Small intestine (tissue), 7 donors: ENCODE data around the gene SCT. TPM values are rescaled to one million over a fixed set of nuclear protein-coding genes. Genes with fewer than 3 reads are reported as not detected.
A peak's percentile ranks its signal among the peaks of the same experiment; 100 is the strongest.
"Not testable (repeated sequence)": the region's sequence is repeated elsewhere in the genome, so short reads cannot be mapped to it uniquely, and the experiment has no call there.

Source experiments
- DNase-seq, 2 donors: peaks; one replicate each; pipeline versions ENCODE4 v3.0.0 to v3.0.0-alpha.2; 2013
- FAIRE-seq: peaks from 2 replicates; lab custom pipeline; 2012; peaks lifted over from hg19 to GRCh38; lab: Jason Lieb, UNC
- H3K27ac ChIP-seq, 3 donors: one replicate each; pipeline ENCODE4 v1.5.1; 2013; ENCODE audit warnings: low read length in 2 of 3, mild to moderate bottlenecking in 2 of 3, control low read depth in 1 of 3, inconsistent platforms in 1 of 3, low read depth in 1 of 3, moderate library complexity in 1 of 3
- H3K27me3 ChIP-seq, 3 donors: one replicate each; pipeline ENCODE4 v1.6.1; 2013; ENCODE audit warnings: low read length in 3 of 3, inconsistent platforms in 1 of 3; ENCODE audit not compliant: control insufficient read depth in 3 of 3, insufficient read depth in 3 of 3
- H3K36me3 ChIP-seq, 3 donors: one replicate each; pipeline ENCODE4 v1.6.1; 2013; ENCODE audit warnings: low read length in 3 of 3, inconsistent platforms in 1 of 3, low read depth in 1 of 3, mild to moderate bottlenecking in 1 of 3, moderate library complexity in 1 of 3; ENCODE audit not compliant: control insufficient read depth in 3 of 3, insufficient read depth in 2 of 3
- H3K4me1 ChIP-seq, 3 donors: one replicate each; pipeline ENCODE4 v1.6.1; 2013; ENCODE audit warnings: low read length in 2 of 3, inconsistent platforms in 1 of 3, low read depth in 1 of 3, mild to moderate bottlenecking in 1 of 3, moderate library complexity in 1 of 3; ENCODE audit not compliant: control insufficient read depth in 3 of 3, insufficient read depth in 2 of 3
- H3K4me3 ChIP-seq, 3 donors: one replicate each; pipeline ENCODE4 v1.5.1; 2013; ENCODE audit warnings: low read length in 3 of 3, control low read depth in 1 of 3, inconsistent platforms in 1 of 3, low read depth in 1 of 3, mild to moderate bottlenecking in 1 of 3, moderate library complexity in 1 of 3
- H3K9me3 ChIP-seq, 2 donors: one replicate each; pipeline ENCODE4 v1.6.1; 2013; ENCODE audit warnings: low read depth in 1 of 2, low read length in 1 of 2; ENCODE audit not compliant: control insufficient read depth in 2 of 2, insufficient read depth in 1 of 2
- WGBS, 3 donors: extraction: QIAGEN DNeasy Blood & Tissue Kit; methylation state at CpG; one replicate each; pipeline ENCODE4 v1.1.7; 2013; 5-methylcytosine and 5-hydroxymethylcytosine counted together
- polyA plus RNA-seq, 4 donors: library from polyadenylated mRNA; stranded (reverse) in 3 of 4; unstranded in 1 of 4; fragments of 200-250 nt in 3 of 4; fragments of 120-200 nt in 1 of 4; gene quantifications; one replicate each; pipeline versions ENCODE4 v1.2.1 to v1.2.3, GENCODE V29; 2013
- donor health status: healthy with polysubstance abuse.
- donor health status: control.
- donor health status: control.
- donor health status: Bipolar disorder and iron deficiency.
- donor health status: healthy.

Gene SCT
- polyA plus RNA-seq, 4 donors = 4.8 to 114 (median 22.3) TPM

- Histone ChIP-seq H3K4me3 (no peak overlapping the region), H3K27ac (no peak overlapping the region), H3K4me1 (peaks cover 4 to 21% (median 8%) of the 10 kb centered on the region in 3 donors), H3K36me3 (peaks cover 0 to 79% (median 2%) of the 10 kb centered on the region in 3 donors), H3K9me3 (no peaks in the 10 kb centered on the region), H3K27me3 (no peaks in the 10 kb centered on the region)
- DNase-seq (no peak), FAIRE-seq (no peak)
- 90 to 92% (median 90%) methylated on average over 19 of the region's 19 CpGs for WGBS, 3 donors
Observed at GRCh38 chr11:660681-661444, 33.9 kb upstream of the SCT start.

GRCh38 chr11:660281-660680 is 33.3 kb upstream of the SCT start:
- H3K36me3 ChIP-seq = peaks cover 0 to 73% (median 2%) of the 10 kb centered on the region in 3 donors
- DNase-seq (no peak), FAIRE-seq (no peak)
- peaks cover 4 to 27% (median 8%) of the 10 kb centered on the region in 3 donors for H3K4me1 ChIP-seq
- peak overlapping the region in 1 of 3 donors; percentile 77 for H3K27ac ChIP-seq
- no peaks in the 10 kb centered on the region for H3K9me3 ChIP-seq
- 76 to 85% (median 85%) methylated on average over 19 of the region's 19 CpGs for WGBS, 3 donors
- H3K4me3 ChIP-seq = no peak overlapping the region
- H3K27me3 ChIP-seq = no peaks in the 10 kb centered on the region

DNA sequence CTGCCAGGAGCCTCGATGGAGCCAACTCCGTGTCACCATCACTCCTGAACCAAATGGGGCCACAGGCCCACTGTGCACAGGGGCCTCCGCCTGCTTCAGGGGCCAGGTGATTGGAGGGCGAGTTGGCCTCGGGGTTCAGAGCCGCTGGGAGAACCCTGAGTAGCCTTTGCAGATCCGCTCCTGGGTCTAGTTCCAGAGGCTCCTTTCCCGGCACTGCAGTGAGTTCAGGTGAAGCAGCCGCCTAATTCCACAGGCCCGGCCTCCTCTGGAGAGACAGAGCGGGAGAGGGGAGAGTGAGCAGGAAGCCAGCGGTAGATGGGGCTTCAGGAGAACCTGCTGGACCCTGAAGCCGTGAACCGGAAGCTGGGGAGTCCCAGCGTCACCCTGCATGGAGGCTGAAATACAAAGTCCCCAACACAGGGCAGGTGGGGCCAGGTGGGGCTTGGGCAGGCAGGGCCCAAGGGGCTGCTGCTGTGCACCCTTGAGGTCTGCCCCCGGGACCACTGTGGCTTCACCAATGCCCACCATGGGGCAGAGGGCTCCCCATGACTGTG is 32.6 kb upstream of the SCT start:
- FAIRE-seq = no peak
- peaks cover 4 to 34% (median 8%) of the 10 kb centered on the region in 3 donors for H3K4me1 ChIP-seq
- 47 to 86% (median 70%) methylated on average over 16 of the region's 16 CpGs for WGBS, 3 donors

DNA sequence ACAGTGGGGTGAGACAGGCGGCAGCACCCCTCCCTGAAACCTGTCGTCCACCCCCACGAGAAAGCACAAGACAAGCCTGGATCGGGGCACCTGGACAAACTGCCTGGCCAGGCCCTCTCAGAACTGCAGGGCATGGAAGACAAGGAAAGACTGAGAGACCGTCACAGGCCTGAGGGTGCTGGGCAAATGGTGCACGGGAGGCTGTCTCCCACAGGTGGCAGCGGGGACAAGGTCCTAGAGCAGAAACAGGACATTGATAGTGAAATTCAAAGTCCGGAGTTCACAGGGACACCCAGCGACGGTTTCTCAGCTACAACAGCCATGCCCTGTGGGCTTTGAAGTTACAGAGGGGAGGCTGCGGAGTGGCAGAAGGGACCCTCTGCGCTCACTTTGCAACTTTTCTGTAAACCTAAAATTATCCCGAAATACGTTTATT is 30.7 kb upstream of the SCT start:
- Histone ChIP-seq H3K4me3 (no peak overlapping the region), H3K27ac (peak overlapping the region; percentile 52 to 93 (median 84)), H3K36me3 (peaks cover 0 to 72% (median 2%) of the 10 kb centered on the region in 3 donors), H3K9me3 (no peaks in the 10 kb centered on the region), H3K27me3 (no peaks in the 10 kb centered on the region), H3K4me1 (peaks cover 4 to 39% (median 10%) of the 10 kb centered on the region in 3 donors)
- FAIRE-seq (no peak), DNase-seq (peak; percentile 83 to 94)
- 15 to 65% (median 35%) methylated on average over 14 of the region's 14 CpGs for WGBS, 3 donors

More for the DNA sequence above, 32.6 kb upstream of the SCT start:
- DNase-seq = peak in 1 of 2 donors; percentile 70
- peaks cover 0 to 71% (median 2%) of the 10 kb centered on the region in 3 donors for H3K36me3 ChIP-seq
- H3K27ac ChIP-seq = peak overlapping the region in 2 of 3 donors; percentile 17 to 77
- H3K27me3 ChIP-seq = no peaks in the 10 kb centered on the region
- no peaks in the 10 kb centered on the region for H3K9me3 ChIP-seq
- no peak overlapping the region for H3K4me3 ChIP-seq

- H3K4me1 ChIP-seq = peaks cover 4 to 39% (median 10%) of the 10 kb centered on the region in 3 donors
- peak in 1 of 2 donors; percentile 53 for DNase-seq
- peaks cover 0 to 65% (median 2%) of the 10 kb centered on the region in 3 donors for H3K36me3 ChIP-seq
- H3K27ac ChIP-seq = peak overlapping the region; percentile 52 to 93 (median 84)
- WGBS, 3 donors = 22 to 59% (median 47%) methylated on average over 7 of the region's 7 CpGs
- no peaks in the 10 kb centered on the region for H3K27me3 ChIP-seq
- no peaks in the 10 kb centered on the region for H3K9me3 ChIP-seq
- FAIRE-seq = no peak
- no peak overlapping the region for H3K4me3 ChIP-seq
Observed at GRCh38 chr11:656866-657265, 29.9 kb upstream of the SCT start.

GRCh38 chr11:656426-656825 is 29.4 kb upstream of the SCT start:
- Histone ChIP-seq H3K36me3 (peaks cover 0 to 62% (median 2%) of the 10 kb centered on the region in 3 donors), H3K4me3 (no peak overlapping the region), H3K27me3 (no peaks in the 10 kb centered on the region), H3K27ac (peak overlapping the region in 1 of 3 donors; percentile 93), H3K9me3 (no peaks in the 10 kb centered on the region), H3K4me1 (peaks cover 4 to 39% (median 10%) of the 10 kb centered on the region in 3 donors)
- FAIRE-seq = no peak
- 75 to 88% (median 75%) methylated on average over 14 of the region's 14 CpGs for WGBS, 3 donors
- no peak for DNase-seq

DNA sequence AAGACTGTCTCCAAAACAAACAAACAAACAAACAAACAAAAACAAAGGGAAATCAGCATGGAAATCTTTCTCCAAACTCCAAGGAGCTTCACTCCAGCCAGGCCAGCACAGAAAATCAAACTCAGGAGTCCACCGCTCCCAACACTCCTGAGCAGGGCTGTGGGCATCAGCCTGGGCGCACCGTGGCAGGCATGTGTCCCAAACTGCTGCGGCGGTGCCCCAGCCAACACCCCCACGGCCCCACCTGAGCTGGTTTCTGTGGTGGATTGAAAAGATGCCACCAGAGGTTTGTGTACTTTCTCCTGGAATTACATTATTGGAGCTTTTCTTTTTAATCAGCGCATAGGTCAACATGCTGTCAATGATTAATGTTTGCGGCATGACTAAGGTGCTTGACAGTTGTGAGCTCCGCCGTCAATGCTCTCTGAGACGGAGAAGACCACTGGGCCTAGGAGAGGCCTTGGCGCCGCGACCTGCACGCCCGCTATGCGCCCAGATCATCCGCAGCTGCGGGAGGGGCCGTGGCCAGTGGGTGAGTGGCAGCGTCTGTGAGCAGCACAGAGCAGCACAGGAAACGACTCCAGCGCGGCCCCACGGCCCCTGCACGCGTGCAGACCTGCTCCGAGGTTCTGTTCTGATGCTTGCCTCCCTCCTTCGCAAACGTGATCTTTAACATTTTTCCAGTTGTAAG is 28.2 kb upstream of the SCT start:
- FAIRE-seq = no peak
- Histone ChIP-seq H3K9me3 (no peaks in the 10 kb centered on the region), H3K36me3 (peaks cover 0 to 62% (median 0%) of the 10 kb centered on the region in 3 donors), H3K4me1 (peaks cover 4 to 39% (median 10%) of the 10 kb centered on the region in 3 donors), H3K4me3 (peak overlapping the region in 1 of 3 donors; percentile 26), H3K27ac (peak overlapping the region; percentile 47 to 89 (median 71)), H3K27me3 (no peaks in the 10 kb centered on the region)
- 12 to 67% (median 46%) methylated on average over 30 of the region's 30 CpGs for WGBS, 3 donors
- DNase-seq = peak; percentile 88 to 91

- Histone ChIP-seq H3K36me3 (peaks cover 0 to 62% (median 0%) of the 10 kb centered on the region in 3 donors), H3K27ac (peak overlapping the region in 1 of 3 donors; percentile 89), H3K4me1 (peaks cover 4 to 39% (median 10%) of the 10 kb centered on the region in 3 donors)
- peak; percentile 24 to 87 for DNase-seq
- WGBS, 3 donors = 38 to 74% (median 64%) methylated on average over 11 to 12 of the region's 12 CpGs
- not testable (repeated sequence) for H3K4me3 ChIP-seq, H3K27me3 ChIP-seq, H3K9me3 ChIP-seq, FAIRE-seq
Observed at GRCh38 chr11:654444-654843, 27.5 kb upstream of the SCT start.
